ENCODE results near the gene PHF13. TPM values are rescaled to one million over a fixed set of nuclear protein-coding genes. Genes with fewer than 3 reads are reported as not detected.

The PHF13 gene
- total and polyA plus RNA-seq, 9 of the 15 experiments (the other 6 are each of a cell fraction or from before 2014, with no cell fraction given), result 1.8 to 36.1 (median 11.7) TPM

- TF ChIP-seq ETS1 (conservative IDR thresholded peaks at IDR 0.05; ENCODE audit: control insufficient read depth, low read depth, low read length) (0 out of 2 replicates have a peak, but pooled peaks have one; percentile 16), TFE3 (CRISPR knock-in tag; IDR thresholded peaks at IDR 0.05) (no peak), ZBTB8A (IDR thresholded peaks at IDR 0.05; ENCODE audit: partially characterized antibody) (no peak), TSHZ1 (CRISPR knock-in tag; IDR thresholded peaks at IDR 0.05) (no peak), SLC30A9 (CRISPR knock-in tag; IDR thresholded peaks at IDR 0.05) (no peak), TEAD4 (IDR thresholded peaks at IDR 0.05; ENCODE audit: low read length) (no peak), TEAD4 (CRISPR knock-in tag; IDR thresholded peaks at IDR 0.05; ENCODE audit: borderline replicate concordance) (no peak), GATAD2B (IDR thresholded peaks at IDR 0.05; ENCODE audit: borderline replicate concordance) (no peak), ZNF609 (CRISPR knock-in tag; IDR thresholded peaks at IDR 0.05; ENCODE audit: borderline replicate concordance) (no peak), CBX5 (IDR thresholded peaks at IDR 0.05; ENCODE audit: borderline replicate concordance, low read depth) (no peak), RBM14 (IDR thresholded peaks at IDR 0.05; ENCODE audit: borderline replicate concordance, insufficient read depth, low read depth, low read length) (no peak), ZFP30 (CRISPR knock-in tag; IDR thresholded peaks at IDR 0.05; ENCODE audit: borderline replicate concordance) (no peak)
Observed at GRCh38 chr1:6603238-6603914, 10.2 kb upstream of the PHF13 start (continued).

Data from K562 (cell line).